Stimulated activated CD4-positive, alpha-beta T cell treated with anti-CD3 and anti-CD28 coated beads, Interleukin-4, amount 100 ng/mL, for 4 hours (primary cell): ENCODE results near the gene S100PBP.
A peak's percentile ranks its signal among the peaks of the same experiment; 100 is the strongest.

Experiments
- DNase-seq, 2 experiments: peaks; one replicate each; pipeline ENCODE4 v3.0.0-alpha.2; 2020

S100PBP gene

DNA sequence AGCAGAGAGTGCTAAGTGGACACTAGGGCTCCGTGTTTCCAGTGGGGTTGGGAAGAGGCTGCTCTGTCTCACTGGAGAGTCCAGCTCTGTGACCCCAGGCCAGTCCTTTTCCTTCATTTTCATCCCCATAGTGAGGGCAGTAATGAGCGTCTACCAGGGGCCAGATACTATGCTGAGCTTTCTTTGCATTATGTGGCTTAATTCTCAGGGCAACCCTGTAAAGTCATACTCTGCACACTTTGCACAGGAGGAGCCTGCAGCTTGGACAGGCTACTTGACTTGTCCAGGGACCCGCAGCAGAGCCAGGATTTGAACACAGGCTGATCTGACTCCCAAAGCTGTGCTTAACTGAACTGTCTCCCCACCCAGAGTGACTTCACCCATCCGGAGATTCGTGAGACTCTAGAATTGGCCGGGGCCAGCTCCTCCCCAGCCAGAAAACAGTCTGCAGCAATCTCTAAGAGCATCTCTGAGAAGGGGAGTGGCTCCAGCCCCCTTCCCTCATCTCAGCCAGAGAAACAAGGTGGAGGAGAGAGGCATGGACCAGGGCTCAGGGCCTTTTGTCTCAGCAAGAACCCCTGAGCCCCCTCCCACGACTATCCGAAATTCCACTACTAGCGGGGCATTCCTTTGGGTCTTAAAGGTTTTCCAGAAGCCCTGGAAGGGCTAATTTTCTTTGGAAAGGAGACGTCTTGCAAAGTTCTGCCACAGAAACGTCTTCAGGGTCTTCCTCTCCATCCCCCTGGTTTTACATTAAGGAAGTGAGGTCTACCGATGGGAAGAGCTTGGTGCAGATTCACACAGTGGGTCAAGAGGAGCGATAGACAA is 54.1 kb downstream of the S100PBP start:
- DNase-seq, result no peak

GRCh38 chr1:32872192-32872460 is 54.7 kb downstream of the S100PBP start:
- no peak for DNase-seq

DNA sequence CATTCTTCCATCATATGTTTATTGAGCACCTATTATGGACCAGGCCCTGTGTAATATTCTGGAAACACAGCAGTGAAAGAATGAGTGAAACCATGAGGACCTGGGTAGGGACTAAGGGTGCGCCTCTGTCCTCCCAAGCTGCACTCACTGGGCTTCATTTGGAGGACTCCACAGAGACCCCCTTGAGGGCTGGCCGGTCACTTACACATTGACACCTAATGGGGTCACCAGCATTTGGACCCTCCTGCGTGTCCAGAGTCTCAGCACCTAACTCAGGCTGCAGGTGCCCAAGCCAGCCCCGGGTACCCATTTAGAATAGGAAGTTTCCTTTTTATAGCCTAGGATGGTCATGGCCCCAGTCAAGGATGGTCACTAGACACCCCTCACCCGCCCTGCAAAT is 56.0 kb downstream of the S100PBP start:
- no peak for DNase-seq

GRCh38 chr1:32874860-32875752 is 57.7 kb downstream of the S100PBP start:
- DNase-seq, result no peak

- peak; percentile 19 to 39 for DNase-seq
Observed at GRCh38 chr1:32876341-32877210, 59.1 kb downstream of the S100PBP start.

DNA sequence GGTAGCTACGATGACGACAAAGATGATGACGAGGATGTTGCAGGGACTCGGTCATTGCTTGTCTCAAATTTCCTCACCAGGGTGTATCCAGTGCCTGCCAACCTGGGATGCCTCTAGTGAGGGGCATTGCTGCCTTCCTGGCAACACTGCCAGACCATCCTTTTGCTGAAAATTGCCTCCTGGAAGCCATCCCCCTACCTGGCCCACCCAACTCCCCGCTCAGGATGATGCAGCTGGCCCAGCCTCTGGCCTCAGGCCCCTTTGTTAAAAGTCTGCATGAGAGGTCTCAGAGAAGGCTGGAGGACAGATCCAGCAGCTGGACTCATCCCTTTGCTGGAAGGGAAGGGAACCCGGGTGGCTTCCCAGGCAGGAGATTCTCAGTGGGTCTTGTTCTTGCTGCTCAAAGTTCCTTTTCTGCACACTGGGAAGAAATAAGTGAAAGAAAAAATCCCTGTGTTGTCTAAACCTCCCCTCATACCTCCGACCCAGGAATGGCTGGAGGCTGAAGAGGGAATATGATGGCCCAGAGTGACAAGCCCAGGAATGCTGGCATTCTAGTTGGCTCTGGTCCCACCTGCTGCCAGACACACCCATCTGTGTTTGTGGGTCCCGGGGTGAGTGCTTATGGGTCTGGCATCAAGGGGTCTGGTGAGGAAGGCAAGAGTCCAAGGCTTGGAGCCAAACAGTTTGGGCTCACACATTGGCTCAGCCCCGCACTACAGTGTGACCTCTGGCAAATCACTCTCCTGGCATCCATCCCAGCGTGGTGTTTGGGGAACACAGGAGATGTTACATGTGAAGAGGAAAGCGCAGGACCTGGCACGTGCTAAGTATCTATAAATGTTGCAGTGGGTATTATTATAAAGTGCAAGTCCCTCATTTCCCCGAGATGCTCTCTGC is 60.0 kb downstream of the S100PBP start:
- no peak for DNase-seq

DNA sequence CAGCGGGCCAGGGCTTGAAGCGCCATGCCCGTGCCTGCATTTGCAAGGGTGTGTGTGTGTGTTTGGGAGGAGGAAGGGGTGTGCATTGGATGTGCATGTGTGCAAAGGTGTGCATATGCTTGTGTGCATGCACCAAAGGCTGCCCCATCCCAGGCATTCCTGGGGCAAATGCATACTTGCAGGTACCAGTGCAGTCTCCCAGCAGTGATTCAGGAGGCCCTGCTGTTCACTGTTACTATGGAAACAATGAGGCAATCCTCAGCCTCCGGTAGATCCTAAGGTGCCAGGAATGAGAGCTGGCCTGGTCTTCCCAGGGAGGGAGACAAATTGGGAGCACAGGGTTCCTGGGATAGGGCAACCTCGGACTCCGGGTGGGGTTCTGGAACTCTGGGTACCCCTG is 60.7 kb downstream of the S100PBP start:
- no peak for DNase-seq

DNA sequence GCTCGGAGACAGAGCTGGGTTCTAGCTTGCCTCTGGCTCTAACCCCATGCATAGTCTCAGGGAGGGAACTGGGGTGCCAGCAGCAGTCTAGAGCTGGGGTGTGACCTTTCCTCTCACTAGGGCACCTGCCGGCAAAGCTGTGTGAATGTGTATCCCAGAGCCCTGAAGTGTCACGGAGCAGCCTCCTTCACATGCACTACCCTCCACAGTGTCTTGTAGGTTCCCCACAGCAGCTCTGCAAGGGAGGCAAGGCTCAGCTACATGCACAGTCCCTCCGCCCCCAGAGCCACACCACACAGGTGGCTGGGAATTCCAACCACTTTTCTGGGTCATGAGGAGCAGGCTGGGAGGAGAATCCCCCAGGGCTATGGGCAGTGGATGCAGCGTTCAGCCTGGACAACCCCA is 61.2 kb downstream of the S100PBP start:
- no peak for DNase-seq

DNA sequence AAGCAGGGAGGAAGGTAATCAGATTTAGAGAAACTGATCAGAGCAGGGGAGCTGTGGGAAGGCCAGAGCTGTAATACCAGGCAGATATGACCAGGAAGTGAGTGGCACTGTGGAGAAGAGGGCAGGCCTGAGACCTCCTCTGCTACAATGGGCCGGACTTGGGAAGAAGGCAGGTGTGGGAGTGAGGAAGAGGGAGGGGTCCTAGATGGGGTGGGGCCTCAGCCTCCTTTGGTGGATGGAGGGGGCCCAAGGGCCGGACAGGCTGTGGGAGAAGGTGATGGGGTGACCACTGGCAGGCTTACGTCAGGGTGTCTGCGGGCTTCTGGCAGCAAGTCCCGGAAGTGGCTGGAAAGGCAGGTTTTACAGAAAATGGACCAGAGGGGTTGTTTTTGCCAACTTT is 63.8 kb downstream of the S100PBP start:
- DNase-seq, result no peak

DNA sequence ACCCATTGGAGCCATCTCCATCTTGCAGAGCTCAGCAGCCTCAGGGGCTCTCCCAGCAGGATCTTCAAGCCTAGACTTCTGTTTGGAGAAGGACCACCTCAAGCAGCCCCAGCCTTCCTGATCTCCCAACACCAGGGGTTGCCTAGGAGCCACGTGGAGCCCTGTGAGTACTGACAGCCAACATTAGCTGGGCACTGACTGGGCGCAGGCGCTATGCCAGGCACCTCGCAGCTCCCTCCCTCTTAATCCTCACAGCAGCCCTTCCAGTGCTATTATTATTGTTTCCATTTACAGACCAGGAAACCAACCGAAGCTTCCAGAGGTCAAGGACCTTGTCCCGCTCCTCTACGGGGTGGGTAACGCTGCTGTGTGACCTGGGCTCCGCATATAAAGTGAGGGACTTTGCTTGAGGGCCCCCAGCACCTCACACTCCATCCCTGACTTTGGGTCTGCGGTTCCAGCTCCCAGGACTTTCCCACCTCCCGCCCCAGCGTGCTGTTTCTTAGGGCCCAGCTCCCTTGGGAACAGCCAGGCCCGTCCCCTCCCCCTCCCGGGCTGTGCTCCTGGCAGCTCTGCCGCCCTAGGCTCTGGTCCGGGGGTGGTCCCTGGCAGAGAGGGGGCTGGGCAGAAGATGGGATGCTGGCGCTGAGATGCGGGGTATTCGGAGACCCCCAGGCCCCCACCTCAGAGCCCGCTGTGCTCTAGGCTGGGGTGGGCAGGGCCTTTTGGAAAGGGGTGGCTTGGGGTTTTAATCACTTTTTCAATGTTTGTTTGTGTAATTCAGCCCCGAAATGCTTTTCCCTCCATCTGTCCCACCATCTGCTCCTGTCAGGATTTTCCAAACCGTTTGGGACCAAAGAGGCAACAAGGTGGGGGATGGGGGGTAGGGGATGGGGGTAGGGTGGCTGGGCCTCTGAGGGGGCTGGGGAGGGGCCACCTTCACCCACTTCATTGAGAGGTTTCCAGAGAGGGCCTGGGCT is 64.7 kb downstream of the S100PBP start:
- no peak for DNase-seq

DNA sequence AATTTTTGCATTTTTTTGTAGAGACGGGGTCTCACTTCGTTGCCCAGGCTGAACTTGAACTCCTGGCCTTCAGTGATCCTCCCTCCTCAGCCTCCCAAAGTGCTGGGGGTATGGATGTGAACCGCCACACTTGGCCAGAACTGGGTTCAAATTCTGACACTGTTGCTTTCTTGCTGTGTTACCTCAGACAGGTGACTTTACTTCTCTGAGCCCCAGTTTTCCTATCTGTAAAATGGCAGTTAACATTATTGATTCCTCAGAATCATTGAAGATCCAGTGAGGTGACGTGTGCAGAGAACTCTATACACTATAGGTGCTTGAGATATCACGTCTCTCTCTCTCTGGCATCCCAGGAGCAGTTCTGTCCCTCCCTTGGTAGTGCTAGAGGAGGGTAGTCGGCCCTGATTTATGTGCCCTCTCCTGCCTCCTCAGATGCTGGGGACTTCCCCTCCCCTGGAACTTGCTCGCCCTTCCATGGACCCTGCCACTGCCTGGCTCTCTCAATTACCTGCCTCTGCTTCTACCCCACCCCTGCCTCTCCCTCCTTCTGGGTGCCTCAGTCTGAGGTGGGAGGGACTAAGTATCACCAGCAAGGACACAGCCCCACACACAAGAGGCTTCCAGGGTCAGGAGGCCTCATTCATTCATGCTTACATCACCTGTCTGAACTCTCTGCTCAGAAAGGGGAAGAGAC is 66.0 kb downstream of the S100PBP start:
- no peak for DNase-seq

DNA sequence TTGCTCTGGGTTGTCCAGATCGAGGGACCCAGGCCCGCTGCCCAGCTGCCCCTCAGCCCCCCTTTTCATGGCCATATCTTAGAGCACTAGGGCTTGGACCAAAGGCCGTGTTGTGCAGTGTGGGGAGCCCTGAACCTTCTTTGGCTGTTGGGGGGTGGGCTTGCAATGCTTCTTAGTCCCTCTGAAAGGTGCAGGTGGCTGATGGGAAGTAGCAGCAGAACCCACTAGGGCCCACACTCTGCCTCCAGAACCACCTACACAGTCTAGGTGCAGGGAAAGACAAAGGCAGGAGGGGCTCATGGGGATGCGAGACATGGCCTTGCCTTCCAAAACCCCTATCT is 66.5 kb downstream of the S100PBP start:
- no peak for DNase-seq

DNA sequence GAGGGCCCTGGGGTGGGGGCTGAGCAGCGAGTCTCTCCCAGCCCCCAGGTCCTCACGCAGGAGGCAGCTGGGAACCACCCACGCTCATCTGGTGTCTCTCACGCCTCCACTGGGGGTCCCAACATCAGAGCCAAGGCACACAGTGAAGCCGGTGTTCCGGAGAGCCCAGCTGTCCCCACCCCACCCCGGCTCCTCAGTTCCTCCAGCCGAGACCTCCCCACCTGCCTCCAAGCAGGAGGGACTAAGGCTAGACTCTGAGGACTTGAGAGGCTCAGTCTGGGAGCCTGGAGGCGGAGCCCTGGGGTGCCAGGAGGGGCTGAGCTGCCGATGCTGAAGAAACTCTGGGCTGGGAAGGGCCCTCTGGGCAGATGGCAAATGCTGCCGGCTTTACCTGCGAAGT is 67.3 kb downstream of the S100PBP start:
- no peak for DNase-seq

DNA sequence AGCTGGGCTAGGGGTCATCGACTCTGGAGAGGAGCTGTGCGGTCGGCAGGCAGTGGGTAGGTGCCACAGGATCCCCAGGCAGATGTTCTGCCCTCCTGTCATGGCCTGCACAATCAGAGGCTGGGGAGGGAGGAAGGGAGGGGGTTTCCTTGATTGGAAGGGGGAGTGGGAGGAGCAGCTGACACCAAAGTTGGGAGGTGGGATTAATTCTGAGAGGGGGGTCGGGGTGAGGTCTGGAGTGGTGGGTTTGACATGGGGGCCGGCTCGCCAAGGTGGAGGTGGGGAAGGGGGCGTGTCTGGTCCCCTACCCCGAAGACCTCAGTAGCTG is 68.2 kb downstream of the S100PBP start:
- DNase-seq, result no peak

DNA sequence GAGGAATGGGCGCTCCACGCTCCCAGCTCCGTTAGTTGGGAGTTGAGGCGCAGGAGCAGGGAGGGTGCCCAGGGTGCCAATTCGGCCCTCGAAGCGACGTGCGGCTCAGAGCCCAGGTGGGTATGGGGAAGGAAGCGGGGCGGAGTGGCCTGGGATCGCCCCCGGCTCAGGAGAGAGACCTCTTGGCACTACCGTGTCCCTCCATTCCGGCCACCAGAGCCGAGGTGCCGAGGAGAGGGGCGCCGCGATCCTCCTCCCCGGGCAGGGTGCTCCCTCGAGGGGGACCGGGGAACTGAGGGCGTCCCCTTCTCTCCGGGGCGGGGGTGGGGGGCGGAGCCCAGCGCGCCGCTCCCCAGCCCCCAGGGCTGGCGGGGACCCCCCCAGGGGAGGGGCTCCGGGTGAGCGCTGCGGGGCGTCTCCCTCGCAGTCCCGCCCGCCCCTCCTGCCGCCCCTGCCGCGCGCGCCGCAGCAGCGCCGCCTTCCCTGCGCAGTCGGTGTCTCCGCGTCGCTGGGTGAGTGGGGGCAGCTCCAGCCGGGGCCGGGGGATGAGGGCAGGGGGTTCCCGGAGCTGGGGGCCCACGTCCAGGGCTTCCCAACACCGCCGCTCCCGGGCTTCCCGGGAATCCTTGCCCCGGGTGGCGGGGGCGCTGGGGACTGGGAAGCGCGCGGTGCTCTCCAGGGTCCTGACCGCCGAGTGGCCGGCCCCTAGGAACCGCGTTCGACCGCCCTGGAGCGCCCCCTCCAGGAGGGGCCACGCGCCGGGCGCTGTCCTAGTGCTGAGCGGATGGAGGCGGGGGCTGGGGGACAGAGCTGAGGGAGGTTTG is 68.8 kb downstream of the S100PBP start, which contains the start of gene HPCA:
HPCA (plus strand) TSS at position 488 of the 824 bp plus-strand sequence. CDS start 2,408 bp downstream, outside the sequence.
- no peak for DNase-seq

- DNase-seq, result no peak
Observed at GRCh38 chr1:32886828-32887414, 69.5 kb downstream of the S100PBP start.

DNA sequence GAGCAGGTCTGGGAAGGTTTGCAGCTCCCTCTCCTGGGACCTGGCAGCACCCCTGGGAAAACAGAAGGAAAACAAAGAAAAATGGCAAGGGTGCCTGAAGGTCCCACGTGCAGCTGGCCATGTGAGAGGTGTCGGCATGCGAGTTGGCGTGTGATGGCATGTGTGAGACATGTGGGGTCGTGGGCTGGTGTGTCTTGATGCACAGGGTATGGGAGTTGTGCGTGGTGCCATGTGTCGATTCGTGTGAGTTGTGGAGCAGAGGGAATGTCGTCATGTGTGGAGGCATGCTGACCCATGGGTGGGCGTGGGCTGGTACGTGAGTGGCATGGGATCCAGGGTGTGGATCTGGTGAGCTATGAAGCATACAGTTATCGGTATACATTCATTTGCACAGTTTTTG is 70.2 kb downstream of the S100PBP start:
- DNase-seq, result no peak

DNA sequence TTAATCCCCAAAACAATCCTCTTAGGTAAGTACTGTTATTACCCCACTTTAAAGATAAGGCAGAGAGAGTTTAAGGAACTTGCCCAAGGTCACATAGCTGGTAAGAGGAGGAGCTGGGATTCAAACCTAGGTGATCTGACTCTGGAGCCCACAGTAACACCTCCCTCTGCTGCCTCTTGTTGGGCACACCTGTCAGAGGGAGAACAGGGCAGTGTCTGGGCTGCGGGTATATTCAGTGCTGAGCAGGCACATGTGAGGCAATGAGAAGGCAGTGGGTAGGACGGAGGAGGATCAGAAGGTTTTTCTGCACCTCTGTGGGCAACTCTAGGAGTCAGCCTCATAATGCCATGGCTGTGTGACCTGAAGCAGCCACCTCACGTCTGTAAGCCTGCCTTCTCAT is 70.7 kb downstream of the S100PBP start:
- no peak for DNase-seq
